PFSK-1 (cell line): ENCODE data around the gene NCOA3.

ENCODE experiments used
- FOXP2 ChIP-seq: optimal IDR thresholded peaks from 2 replicates; pipeline ENCODE3; 2011; ENCODE audit warnings: borderline replicate concordance, control low read depth, inconsistent platforms; ENCODE audit not compliant: insufficient read depth; ENCODE audit errors: extremely low read length, extremely low read depth
- POLR2AphosphoS5 ChIP-seq: IDR thresholded peaks from 2 replicates; pipeline ENCODE4 v1.6.1; 2012; ENCODE audit warnings: low read depth, mild to moderate bottlenecking, control low read depth, low read length, moderate library complexity
- SIN3A ChIP-seq: IDR thresholded peaks from 2 replicates; pipeline ENCODE4 v1.6.1; 2012; ENCODE audit warnings: mild to moderate bottlenecking, low read length, moderate library complexity, borderline replicate concordance; ENCODE audit not compliant: insufficient read depth
- TAF1 ChIP-seq: IDR thresholded peaks from 2 replicates; pipeline ENCODE4 v1.6.1; 2012; ENCODE audit warnings: low read length, control low read depth, borderline replicate concordance; ENCODE audit not compliant: insufficient read depth
- TF ChIP-seq, protein P1 (sequence below), 2 experiments: IDR thresholded peaks; 2 replicates each; pipeline versions ENCODE4 v1.6.1 to v1.8.0; 2011 to 2012; ENCODE audit warnings: low read depth in 2 of 2, low read length in 2 of 2, control low read depth in 1 of 2, inconsistent platforms in 1 of 2, mild to moderate bottlenecking in 1 of 2, moderate library complexity in 1 of 2; ENCODE audit not compliant: insufficient read depth in 1 of 2

The NCOA3 gene

GRCh38 chr20:47682916-47683315 is 181.2 kb downstream of the NCOA3 start:
- no peak for TF ChIP-seq FOXP2
- TF ChIP-seq SIN3A: no peak
- TF ChIP-seq, protein P1, sequence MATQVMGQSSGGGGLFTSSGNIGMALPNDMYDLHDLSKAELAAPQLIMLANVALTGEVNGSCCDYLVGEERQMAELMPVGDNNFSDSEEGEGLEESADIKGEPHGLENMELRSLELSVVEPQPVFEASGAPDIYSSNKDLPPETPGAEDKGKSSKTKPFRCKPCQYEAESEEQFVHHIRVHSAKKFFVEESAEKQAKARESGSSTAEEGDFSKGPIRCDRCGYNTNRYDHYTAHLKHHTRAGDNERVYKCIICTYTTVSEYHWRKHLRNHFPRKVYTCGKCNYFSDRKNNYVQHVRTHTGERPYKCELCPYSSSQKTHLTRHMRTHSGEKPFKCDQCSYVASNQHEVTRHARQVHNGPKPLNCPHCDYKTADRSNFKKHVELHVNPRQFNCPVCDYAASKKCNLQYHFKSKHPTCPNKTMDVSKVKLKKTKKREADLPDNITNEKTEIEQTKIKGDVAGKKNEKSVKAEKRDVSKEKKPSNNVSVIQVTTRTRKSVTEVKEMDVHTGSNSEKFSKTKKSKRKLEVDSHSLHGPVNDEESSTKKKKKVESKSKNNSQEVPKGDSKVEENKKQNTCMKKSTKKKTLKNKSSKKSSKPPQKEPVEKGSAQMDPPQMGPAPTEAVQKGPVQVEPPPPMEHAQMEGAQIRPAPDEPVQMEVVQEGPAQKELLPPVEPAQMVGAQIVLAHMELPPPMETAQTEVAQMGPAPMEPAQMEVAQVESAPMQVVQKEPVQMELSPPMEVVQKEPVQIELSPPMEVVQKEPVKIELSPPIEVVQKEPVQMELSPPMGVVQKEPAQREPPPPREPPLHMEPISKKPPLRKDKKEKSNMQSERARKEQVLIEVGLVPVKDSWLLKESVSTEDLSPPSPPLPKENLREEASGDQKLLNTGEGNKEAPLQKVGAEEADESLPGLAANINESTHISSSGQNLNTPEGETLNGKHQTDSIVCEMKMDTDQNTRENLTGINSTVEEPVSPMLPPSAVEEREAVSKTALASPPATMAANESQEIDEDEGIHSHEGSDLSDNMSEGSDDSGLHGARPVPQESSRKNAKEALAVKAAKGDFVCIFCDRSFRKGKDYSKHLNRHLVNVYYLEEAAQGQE (IDR thresholded peaks at IDR 0.05; ENCODE audit: insufficient read depth in 1 of 2, low read depth in 2 of 2, low read length in 2 of 2): no peak
- no peak for TF ChIP-seq TAF1
- TF ChIP-seq POLR2AphosphoS5: no peak

DNA sequence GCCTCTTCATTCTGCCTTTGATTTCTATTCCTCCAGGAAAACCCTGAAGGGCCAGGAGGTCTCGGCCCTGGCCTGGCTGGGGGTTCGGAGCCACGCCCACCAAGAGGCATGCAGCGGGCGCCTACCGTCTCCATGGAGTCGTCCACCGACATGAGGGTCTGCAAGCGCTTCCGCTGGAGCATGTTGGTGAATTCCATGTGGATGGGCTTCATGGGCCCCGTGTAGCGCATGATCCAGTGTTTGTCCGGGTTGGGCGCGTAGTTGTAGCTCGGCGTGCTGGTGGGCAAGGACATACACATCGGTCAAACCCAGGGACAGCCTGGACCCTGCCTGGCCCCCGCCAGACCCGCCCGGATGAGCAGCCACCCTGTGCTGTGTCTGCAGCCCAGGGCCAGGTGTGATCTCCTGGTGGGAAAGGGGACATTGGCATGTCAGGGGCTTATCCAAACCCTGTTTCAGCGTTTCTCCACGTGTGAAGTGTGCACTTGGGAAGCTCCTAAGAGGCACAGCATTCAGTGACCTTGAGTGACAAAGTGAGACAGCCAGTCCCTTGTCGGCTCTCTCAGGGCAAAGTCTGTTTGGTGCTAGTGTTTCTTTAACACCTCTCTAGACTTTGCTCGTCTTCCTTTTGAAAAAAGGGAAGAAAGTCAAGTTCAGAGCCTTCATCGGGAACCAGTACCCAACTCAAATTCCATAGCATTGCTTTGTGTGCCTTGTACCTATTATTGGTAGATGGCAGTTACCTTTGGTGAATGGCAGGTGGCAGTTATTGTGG is 182.8 kb downstream of the NCOA3 start:
- TF ChIP-seq POLR2AphosphoS5 (no peak), TAF1 (no peak), FOXP2 (no peak), SIN3A (no peak)
- TF ChIP-seq, protein P1 (IDR thresholded peaks at IDR 0.05; ENCODE audit: insufficient read depth in 1 of 2, low read depth in 2 of 2, low read length in 2 of 2): no peak

DNA sequence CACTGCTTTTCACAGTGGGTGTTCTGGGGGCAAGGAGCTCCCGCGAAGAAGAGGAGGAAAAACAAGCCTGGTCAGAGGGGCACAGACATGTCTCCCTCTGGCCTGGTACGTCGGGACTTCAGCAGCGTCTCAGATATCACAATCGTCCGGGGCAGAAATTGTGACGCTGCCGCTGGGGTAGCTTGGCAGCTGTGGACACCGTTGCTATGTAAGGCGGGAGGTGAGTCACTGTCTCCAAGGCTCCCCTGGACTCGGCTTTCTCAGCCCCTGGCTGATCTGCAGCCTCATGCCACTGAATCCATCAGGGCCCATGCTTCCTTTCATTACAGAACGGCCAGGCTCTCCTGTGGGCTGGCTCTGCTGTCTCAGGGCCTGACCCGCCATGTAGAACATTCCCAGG is 184.9 kb downstream of the NCOA3 start:
- no peak for TF ChIP-seq SIN3A

DNA sequence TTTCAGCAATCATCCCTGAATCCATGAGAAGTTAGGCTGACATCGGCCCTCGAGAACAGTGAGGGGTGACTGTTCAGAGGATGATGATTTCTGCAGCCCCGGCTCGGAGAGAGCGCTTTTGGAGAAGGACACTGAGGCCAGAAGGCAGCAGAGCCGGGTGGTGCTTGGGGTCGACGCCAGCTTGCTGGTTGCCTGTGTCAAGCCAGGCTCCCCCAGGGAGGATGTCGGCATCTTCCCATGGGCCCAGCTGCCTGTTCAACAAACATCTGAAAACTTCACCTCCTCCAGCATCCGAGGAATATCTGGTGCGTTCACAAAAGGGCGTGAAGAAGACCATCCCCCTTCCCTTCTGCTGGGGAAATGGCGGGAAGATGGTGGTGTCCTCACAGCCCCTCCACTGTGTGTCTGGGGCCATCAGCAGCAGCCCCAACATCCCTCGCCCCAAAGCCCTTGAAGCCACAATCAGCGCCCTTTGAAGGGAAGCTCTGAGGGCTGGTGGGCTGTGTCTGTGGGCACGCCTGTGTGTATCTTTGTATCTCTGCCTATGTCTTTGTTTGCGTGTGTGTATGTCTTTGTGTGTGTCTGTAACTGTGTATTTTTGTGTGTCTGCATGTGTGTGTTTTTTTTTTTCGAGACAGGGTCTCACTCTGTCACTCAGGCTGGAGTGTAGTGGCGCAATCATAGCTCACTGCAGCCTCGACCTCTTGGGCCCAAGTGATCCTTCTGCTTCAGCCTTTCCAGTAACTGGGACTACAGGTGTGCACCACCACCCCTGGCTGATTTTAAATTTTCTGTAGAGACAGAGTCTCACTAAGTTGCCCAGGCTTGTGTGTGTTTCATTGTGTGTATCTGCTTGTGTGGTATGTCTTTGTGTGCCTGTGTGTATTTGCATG is 185.7 kb downstream of the NCOA3 start:
- TF ChIP-seq FOXP2 (no peak), POLR2AphosphoS5 (no peak)

DNA sequence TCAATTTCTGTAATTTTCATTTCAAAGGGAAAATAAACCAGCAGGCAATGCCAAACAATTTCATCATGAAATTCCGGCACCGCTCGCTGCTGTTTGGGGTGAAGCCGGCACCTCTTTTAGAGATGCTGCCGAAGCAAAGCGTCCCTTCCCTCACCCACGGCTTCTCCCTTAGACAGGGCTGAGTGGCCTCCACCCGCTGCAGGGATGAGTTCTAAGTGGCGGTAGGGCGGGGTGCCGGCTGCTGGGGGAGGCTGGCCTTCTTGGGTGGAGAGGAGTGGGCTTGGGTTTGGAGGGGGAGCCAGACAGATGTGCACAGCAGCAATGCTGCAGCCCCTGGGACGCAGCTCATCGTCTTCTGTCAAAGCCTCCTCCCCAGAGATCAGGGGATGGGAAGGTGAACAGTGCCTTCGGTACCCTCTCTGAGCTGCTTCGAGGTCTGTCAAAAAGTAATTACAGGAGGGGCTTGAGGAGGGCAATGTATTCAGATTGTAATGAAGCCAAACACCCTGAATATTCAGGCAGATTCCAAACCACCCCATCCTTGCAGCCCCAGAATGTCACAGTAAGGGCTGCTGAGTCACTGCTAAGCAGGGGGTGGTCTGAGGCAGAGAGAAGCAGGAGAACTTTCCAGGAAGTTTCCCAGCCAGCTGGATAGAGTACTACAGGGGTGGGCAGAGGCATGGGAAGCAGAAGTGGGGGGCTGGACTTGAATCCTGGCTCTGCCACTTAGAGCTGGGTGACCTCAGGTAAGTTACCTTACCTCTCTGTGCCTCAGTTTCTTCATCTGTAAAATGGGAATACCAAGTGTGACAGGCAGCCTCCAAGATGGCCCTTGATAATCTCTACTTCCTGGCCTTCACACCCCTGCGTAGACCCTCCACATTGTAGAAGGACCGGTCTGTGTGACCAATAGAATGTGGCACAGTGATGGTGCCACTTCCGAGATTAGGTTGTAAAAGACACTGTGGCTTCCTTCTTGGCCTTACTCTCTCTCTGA is 187.0 kb downstream of the NCOA3 start:
- no peak for TF ChIP-seq SIN3A
- no peak for TF ChIP-seq POLR2AphosphoS5
- TF ChIP-seq TAF1: no peak
- TF ChIP-seq, protein P1 (IDR thresholded peaks at IDR 0.05; ENCODE audit: insufficient read depth in 1 of 2, low read depth in 2 of 2, low read length in 2 of 2): no peak
- no peak for TF ChIP-seq FOXP2
